GM21576 (cell line): ENCODE results near the gene SBNO1.
"Not testable (repeated sequence)": the region's sequence is repeated elsewhere in the genome, so short reads cannot be mapped to it uniquely, and the experiment has no call there.

Experiments
- ATAC-seq: cut with Tn5 transposase; IDR thresholded peaks from one replicate; pipeline ENCODE4 v1.9.1; 2021; ENCODE audit warnings: mild to moderate bottlenecking, moderate library complexity; ENCODE audit not compliant: unreplicated experiment

SBNO1 gene

DNA sequence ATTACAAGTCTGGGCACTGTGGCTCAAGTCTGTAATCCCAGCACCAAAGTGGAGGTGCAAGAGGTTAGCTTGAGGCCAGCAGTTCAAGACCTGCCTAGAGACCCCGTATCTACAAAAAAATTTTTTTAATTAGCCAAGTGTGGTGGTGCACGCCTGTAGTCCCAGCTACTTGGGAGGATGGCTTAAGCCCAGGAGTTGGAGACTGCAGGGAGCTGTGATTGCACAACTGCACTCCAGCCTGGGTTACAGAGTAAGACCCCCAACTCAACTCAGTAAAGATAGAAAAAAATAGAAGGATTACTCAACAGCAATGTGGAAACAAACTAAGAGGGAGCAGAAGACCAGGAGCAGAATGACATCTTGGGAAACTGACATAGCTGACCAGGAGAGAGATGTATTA is 13.3 kb downstream of the SBNO1 start:
- no peak for ATAC-seq

DNA sequence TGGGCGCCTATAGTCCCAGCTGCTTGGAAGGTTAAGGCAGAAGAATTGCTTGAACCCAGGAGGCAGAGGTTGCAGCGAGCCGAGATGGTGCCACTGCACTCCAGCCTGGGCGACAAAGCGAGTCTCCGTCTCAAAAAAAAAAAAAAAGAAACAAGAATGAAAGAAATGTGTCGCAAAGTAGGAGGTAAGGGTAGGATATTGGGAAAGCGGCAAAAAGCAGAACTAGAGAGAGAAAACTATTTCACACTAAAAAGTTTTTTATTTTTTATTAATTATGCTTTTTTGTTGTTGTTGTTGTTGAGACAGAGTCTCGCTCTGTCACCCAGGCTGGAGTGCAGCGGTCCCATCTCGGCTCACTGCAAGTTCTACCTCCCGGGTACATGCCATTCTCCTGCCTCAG is 17.7 kb downstream of the SBNO1 start:
- ATAC-seq = no peak

DNA sequence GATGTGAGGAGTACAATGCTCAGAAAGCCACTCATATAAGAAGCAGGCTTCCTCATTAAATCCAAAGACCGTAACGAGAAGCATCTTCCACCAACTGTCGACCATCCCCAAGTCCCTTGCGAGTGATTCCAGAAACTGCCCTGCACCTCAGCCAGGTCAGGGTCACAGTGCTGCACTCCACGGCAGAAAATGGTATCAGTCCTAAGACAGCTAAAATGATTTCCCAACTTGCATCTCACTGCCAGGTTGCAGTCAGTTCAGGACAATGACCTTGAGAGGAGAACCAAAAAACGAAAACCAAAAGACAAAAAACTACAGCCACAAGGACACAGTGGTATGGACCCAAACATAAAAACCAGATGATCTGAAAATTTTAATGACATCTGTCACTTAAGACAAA is 20.6 kb downstream of the SBNO1 start:
- no peak for ATAC-seq

DNA sequence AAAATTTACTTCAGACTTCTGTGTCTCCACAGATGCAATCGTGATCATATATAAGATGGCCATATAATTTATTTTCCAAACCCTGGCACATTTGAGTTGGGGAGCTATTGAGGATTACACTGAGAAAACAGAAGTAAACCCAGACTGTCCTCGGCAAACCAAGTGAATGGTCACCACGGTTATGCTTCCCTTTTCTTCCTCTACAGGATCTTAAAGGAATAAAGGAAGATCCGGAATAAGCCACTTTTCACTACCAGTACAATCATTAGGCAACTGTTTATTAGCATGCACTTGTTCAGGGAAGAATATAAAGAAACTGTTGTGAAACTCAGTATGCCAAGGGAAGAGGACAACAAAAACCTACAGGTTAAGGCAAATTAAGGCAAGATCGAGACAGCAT is 27.6 kb downstream of the SBNO1 start:
- no peak for ATAC-seq

DNA sequence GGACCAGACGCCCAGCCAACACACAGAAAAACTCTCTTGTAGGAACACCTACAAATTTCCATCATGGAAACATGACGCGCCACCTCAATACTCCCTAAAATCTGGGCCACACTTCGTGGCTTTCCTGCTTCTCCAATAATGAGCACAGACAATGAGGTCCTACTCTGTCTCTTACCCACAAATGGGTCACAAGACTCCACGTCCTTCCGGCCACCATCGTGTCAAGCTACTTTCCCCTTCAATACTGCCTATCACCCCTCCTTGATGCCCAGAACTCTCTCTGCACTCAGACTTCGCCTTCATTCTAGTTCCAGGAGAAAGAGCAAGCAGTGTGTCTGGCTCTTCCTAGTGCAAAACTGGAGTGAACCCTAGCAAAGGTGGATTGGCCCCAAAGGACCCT is 28.1 kb downstream of the SBNO1 start:
- no peak for ATAC-seq

DNA sequence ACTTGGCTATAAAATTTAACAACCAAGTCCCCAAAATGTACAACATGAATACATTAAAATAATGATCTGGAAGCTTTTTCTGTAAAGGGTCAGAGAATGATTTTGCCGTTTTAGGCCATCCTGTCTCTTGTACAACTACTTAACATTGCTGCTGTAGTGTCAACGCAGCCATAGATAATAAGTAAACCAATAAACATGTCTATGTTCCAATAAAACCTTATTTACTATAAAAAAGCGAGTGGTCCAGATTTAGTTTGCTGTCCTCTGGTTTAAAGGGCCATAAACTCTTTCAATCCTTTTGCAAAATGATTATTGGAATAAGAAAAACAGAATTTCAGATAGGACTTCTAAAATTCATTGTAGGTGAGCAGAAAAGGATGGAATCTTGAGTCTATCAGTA is 29.2 kb downstream of the SBNO1 start:
- ATAC-seq = no peak

DNA sequence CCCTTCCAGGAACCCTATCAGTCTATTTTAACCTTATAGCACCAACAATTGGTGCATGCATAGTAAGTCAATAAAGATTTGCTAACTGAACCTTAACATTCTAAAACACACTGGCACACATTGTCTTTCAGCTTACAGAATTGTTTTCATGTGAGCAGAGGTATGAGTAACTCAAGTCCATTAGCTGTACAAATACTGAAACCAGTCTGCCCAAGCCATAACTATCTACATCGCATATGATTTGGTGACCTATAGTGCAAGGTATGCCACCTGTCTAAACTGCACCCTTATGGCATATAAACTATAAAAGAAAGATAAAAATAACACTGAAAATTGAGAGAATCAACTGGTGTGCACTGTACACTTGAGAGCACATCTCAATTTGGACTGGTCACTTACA is 34.8 kb downstream of the SBNO1 start:
- ATAC-seq = no peak

DNA sequence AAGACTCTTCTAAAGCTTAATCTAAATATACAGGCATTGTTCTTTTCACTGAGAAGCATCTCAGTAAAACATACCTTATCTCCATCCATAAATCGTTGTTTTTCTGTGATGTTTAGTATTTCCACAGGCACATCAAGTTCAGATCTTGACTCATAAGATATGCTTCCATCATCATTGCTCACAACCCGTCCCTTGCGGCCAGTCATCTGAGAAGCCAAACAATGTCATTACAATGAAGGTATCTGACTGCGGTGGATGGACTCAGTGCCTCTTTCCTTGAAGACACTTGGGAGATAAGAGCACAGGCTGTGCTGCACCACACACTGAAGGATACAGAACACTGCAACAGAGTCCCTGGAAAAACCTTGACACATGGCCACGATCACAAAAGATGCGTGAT is 44.8 kb downstream of the SBNO1 start:
- no peak for ATAC-seq

DNA sequence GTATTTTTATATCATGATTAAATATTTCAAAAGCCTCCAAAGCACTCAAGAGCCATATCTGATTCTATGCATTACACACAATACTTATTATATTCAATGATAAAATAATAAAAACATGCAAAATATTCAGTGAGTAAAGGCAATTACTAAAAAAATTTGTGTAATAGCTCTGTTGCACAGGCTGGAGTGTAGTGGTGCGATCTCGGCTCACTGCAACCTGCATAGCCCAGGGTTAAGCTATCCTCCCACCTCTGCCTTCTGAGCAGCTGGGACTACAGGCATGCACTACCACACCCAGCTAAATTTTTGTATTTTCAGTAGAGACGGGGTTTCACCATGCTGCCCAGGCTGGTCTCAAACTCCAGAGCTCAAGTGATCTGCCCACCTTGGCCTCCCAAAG is 45.4 kb downstream of the SBNO1 start:
- ATAC-seq = no peak

DNA sequence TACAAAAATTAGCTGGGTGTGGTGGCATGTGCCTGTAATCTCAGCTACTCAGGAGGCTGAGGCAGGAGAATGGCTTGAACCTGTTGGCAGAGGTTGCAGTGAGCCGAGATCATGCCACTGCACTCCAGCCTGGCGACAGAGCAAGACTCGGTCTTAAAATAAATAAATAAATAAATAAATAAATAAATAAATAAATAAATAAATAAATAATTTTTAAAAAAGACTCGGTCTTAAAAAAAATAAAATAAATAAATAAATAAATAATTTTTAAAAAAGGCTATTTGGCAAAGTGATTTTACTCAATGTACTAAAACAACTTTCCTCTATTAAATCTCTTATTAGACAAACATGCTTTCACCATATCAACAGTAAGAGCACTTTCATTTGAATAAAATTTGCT is 51.6 kb downstream of the SBNO1 start:
- ATAC-seq = not testable (repeated sequence)

DNA sequence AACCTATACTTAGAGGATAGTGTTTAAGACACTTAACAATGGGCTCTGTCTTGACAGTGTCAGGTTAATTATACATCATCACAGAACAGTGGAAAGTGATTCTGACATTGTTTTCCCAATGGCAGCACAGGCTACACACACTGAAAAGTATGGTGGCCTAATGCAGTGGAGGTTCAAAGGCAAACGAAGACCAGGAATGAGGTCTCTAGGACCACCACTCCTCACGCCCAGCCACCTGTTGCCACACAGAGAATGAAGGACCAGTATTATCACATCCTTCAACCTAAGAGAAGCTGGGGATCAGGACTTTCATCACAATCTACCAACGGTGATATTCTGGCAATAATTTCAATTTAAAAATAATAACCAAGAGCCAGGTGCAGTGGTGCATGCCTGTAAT is 58.4 kb downstream of the SBNO1 start:
- ATAC-seq = no peak

DNA sequence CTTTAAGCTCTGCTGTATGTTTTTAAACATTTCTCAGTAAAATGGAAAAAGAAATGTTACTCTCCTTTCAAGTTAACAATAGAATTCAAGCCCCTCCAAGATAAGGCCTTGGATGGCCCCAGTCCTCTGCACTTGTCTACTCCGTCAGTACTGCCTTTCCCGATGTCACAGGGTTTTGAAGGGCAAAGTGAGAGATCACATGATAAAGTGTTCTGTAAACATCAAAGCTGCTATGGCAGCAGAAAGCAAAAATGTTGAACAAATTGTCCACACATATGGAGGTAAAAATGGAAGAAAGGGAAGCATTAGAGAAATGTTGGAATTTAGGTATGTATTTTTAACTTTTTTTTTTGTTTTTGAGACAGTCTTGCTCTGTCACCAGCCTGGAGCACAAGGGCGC is 59.5 kb downstream of the SBNO1 start:
- no peak for ATAC-seq

DNA sequence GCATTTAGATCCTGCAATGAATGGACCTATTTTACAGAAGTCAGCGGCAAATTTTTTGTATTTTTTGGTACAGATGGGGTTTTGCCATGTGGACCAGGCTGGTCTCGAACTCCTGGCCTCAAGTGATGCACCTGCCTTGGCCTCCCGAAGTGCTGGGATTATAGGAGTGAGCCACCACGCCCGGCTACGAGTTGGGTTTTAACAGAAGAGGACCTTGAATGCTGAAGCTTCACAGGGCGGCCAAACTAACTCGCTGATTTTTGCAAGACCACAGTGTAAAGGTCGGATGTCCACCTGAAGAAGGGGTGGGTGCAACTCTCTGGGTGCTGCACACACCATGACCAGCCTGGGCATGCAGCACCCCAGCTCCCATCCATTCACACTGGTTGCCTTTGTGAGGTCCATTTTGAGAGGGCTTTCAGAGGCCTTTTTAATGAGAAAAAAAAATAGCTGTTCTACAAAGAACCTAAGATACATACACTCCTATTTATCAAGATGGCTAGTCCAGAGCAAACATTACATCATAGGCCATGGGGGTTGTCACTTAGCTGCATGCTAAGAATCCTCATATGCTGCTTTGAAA is 71.4 kb downstream of the SBNO1 start:
- no peak for ATAC-seq

DNA sequence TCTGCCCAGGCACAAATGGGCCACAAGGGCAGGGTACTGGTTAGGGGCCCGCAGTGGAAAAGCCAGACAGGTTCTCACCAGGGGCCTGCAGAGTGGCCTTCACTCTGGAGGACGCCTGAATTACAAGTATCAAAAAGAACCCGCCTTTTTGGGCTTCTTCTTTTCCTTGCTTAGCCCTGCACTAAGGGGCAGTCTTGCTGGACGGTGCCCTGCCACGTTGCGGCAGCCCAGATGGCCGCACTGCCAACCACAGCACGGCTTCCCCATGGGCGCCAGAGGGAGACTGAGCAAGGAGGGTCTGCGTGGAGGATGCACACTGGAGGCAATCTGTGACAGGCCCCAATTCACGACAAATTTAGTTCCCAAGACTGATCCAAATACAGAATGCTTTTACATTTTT is 74.7 kb downstream of the SBNO1 start:
- ATAC-seq = no peak

DNA sequence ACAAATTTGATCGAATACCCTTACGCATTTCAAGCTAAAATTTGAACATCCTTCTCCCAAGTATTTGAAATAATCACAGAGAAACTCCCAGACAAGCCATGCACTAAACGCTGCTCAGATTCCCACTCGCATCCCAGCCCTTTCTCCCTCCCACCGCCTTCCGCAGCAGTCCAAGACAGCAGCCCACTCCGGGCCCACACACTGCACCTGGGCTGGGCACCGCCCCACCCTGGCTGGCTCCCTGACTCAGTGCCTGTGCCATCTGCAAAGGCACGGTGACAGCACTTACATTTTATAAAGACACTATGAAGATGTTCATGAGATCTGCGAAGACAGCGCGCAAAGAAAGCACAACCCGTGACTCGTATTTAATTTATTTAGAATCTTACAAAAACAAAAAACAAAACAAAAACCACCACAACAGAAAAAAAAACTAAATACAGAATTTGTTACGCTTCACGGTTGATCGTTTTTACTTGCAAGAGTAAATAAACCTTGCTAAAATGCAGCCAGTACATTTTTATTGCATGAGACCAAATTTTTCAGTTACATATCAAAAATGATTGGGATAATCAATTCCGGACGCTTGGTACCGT is 75.8 kb downstream of the SBNO1 start:
- ATAC-seq = no peak

DNA sequence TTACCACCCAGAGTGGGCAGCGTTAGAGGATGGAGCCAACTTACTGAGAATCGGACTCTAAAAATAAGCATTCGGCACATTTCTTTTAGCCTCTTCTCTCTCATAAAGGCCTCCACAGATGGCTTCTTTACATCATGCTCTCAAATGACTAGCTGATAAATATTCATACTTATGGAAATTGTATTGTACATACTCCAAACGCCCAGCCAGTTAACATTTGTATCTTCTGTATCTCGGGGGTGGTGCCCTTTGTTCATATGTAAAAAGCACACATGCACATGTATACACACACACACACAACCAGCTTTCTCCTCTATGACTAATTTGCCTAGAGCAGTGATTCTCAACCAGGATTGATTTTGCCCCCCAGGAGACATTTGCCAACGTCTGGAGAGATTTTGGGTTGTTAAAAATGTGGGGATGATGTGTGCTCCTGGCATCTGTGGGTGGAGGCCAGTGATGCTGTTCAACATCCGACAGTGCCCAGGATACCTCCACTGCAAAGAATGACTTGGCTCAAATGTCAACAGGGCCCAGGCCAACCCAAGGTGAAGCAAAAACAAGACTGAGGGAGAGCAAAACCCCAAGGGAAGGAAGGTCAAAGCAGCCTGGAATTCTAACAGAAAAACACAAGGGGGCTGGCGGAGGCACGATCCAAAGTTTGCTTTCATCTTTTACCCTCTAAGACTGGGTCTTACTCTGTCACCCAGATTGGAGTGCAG is 77.8 kb downstream of the SBNO1 start:
- ATAC-seq = no peak

DNA sequence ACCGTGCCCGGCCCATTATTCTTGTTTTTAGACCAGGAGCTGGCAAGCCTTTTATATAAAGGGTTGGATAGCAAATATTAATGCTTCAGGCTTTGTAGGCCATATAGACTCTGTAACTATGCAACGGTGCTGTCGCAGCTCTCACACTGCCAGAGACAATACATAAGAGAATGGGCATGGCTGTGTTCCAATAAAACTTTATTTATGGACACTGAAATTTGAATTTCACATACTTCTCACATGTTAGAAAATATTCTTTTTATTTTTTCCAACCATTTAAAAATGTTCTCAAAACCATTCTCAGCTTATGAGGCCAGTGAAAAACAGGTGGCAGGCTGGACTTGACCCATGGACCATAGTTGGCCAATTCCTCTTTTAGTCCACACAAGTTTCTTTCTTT is 80.0 kb downstream of the SBNO1 start:
- ATAC-seq = no peak

DNA sequence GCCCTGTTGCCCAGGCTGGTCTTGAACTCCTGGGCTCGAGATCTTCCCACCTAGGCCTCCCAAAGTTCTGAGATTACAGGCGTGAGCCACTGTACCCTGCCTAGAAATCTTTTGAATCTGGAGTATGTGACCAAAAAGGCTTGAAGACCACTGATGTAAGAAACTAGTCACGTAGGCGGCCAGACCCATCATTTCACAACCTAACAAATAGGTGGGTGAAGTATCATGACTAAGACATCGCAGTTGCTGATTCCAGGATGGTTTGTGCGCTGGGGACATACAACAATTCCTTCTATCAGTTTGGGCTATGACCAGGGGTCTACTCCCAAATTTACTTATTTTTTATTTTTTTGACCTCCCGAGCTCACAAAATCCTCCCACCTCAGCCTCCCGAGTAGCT is 81.2 kb downstream of the SBNO1 start:
- ATAC-seq = no peak

DNA sequence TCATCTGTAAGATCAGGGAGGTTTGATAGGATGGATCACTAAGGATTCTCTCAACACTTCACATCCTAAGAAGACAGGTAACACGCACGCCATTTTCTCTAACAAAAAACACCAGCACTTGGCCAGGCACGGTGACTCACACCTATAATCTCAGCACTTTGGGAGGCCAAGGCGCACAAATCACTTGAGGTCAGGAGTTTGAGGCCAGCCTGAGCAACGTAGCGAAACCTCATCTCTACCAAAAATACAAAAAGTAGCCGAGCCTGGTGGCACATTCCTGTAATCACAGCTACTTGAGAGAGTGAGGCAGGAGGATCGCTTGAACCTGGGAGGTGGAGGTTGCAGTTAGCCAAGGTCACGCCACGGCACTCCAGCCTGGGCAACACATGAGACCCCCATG is 82.5 kb downstream of the SBNO1 start:
- no peak for ATAC-seq

DNA sequence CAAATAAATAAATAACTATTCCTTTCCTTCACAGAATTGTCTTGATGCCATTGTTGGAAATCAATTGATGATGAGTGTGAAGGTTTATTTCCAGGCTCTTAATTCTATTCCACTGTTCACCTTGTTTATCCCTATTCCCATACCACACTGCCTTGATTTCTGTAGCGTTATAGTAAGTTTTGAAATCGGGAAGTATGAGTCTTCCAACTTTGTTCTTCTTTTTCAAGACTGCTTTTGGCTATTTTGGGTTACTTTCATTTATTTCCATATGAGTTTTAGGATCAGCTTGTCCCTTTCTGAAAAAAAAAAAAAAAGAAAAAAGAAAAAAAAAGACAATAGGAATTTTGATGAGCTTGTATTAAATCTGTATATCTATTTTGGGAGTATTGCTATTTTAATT is 83.7 kb downstream of the SBNO1 start:
- ATAC-seq = no peak

DNA sequence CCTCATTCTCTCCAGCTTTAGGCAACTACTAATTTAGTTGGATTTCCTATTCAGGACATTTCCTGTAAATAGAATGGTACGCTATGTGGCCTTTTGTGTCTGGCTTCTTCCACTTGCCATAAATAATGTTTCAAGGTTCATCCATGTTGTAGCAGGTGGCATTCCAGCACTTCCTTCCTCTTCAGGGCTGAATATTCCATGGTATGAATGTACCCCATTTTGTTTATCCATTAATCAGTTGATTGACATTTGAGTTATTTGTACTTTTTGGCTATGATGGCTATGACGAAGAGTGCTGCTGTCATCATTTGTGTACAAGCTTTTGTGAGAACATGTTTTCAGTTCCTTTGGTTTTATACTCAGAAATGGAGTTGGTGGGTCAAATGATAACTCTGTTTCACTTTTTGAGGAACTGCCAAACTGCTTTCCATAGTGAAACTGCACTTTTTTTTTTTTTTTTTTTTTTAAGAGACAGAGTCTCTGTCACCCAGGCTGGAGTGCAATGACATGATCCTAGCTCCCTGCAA is 86.5 kb downstream of the SBNO1 start:
- peak; percentile 80 for ATAC-seq

DNA sequence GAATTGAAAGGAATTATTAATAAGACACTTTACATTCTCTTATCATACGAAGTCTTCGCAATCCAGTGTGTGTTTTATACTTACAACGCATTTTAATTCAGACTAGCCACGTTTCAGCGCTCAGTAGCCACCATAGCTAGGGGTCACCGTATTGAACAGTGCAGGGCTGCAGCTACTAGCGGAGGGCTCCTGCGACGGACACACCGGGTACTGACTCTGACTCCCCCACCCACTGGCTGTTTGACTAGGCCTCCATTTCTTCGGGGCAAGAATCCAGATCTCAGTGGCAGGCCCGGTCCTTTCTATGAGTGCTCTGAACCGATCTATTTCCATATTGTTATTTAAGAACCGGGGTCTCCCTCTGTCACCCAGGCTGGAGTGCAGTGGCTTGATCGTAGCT is 91.5 kb downstream of the SBNO1 start:
- ATAC-seq = no peak
